GM19351 (cell line): Measurements from ENCODE around the gene THRB.

Experiments
- ATAC-seq: cut with Tn5 transposase; IDR thresholded peaks from one replicate; pipeline ENCODE4 v1.9.1; 2021; ENCODE audit warnings: mild to moderate bottlenecking, moderate library complexity; ENCODE audit not compliant: unreplicated experiment

The THRB gene

GRCh38 chr3:24385012-24385615 is 109.5 kb downstream of the THRB start:
- ATAC-seq, result no peak

DNA sequence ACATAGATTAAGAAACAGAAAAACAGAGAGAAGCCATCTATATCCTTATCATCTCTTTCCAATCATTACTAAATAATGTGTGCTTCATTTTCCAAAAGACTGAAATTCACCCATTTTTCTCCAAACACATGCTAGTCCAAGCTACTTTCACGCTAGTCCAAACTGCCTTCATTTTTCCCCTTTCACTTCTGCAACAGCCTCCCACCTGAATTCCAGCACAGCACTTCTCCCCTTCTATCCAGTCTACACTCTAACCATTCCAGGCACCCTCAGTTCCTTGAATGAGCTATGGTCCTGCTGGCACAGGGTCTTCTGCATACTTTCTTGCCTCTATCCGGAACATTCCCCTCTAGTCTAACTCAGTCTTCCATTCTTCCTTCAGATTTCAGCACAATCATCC is 112.0 kb downstream of the THRB start:
- ATAC-seq, result no peak

GRCh38 chr3:24379936-24380335 is 114.7 kb downstream of the THRB start:
- no peak for ATAC-seq

GRCh38 chr3:24378313-24378712 is 116.3 kb downstream of the THRB start:
- no peak for ATAC-seq

- ATAC-seq, result no peak
These were observed 117.2 kb downstream of the THRB start for GRCh38 chr3:24377218-24377993.

- no peak for ATAC-seq
These were observed 118.7 kb downstream of the THRB start for GRCh38 chr3:24375947-24376384.

DNA sequence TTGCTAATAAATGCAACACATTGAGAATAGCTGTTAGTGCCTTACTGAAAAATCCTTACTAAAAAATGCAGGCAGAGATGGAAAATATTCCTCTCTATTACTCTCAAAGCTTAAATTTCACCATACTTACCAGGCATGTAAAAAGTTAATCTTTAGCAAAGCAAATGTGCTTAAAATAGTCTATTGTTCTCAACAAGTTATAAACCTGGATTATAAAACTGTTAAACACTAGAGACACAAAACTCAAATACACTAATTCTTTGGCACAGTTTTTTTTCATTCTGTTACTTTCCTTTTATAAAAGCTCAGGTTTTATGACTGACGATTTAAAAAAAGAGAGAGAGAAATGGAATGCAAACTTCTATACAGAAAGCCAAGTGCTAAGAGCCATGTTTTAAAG is 119.8 kb downstream of the THRB start:
- no peak for ATAC-seq

DNA sequence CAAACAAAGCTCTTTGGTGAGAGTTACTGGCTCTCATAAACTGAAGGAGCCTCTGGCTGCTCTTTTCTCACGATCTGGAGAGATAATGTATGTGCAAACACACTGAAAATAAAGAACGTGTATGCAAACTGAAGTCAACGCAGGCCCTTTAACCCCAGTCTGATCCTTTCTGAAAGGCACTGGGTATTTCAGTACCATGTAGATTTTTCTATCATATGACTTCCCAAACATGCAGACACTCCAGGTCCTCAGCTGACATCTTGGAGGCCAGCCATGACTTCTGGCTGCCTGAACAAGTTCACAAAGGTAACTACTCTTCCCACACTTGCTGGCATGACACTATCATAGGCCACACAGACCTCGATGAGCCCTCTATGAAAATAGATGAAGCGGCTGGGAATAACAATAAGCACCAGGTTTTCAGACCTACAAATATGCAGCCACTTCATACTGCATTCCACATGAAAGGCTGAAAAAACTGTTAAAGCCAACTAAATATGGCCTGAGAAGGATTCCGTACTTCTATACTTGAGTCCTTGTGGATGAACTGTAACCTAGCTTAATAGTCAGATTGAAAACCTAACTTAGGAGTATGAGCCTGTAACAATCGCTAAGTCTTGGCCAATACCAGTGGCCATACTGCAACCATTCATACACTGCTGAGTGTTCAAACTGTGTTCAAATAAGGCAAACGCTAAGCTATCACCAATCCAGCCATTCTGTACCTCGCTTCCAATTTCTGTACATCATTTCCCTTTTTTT is 121.3 kb downstream of the THRB start:
- ATAC-seq, result no peak

DNA sequence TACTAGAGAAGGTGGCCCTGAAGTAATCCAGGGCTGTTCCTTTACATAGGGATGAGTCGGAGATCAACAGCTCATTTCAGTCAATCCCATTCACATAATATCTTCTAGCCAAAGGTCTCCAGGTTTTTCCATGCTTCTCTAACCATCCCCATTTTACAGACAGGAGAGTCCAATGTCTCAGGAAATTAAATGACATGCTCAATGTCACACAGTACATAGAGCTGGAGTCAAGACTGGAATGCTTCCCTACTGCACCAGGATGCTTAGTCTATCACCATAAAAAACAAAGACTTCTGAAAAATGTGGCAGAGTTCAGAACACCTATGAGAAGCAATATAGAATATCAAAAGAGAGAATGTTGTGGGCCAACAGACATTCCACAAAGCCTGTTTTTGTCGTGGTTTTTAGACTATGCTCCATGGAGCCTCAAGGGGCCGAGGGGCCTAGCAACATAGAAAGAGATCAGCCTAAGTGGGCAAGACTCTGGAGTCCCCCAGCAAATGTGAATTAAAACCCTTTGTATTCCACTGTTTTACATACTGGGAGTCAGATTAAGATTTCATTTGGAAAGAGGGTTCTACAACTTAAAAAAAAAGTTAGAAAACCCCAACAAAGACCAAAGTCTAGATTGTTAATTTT is 122.0 kb downstream of the THRB start:
- ATAC-seq, result no peak

- ATAC-seq, result no peak
These were observed 124.1 kb downstream of the THRB start for GRCh38 chr3:24370352-24371090.

DNA sequence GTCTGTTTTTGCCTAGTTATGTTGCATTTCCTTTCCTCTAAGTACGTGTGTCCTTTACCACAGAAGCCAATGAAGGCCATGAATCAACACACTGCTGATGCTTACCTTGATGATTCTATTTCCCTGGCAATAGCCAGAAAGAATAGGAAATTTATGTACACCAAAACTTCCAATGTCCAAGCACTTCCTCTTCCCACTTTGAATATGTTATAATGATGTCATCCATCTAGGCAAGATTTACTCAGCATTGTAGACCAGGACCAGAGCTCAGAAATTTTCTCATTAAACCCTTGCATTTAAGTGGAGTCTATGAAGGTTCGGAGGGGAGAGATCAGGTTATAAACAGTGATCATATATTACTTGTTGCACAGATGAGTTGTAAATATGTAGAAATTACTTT is 126.0 kb downstream of the THRB start:
- no peak for ATAC-seq

- ATAC-seq, result no peak
These were observed 126.9 kb downstream of the THRB start for GRCh38 chr3:24367664-24368264.

DNA sequence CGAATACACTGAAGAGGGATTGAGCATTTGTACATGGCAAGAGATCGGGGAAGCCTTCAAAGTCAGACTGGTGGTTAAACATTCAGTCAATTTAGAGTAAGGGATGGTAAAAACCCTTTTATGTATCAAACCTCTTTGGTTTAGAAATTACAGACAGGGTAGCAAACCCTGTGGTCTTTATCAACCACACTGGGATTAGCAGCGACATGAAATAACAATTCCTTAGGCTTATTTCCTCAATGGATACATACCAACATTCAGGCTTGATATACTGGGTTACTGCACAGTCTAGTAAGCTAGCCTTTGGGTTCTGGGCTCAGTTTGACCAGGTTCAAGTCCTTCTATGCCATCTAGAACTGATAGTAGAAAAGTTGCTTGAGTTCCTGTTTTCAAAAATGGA is 127.4 kb downstream of the THRB start:
- ATAC-seq, result no peak

DNA sequence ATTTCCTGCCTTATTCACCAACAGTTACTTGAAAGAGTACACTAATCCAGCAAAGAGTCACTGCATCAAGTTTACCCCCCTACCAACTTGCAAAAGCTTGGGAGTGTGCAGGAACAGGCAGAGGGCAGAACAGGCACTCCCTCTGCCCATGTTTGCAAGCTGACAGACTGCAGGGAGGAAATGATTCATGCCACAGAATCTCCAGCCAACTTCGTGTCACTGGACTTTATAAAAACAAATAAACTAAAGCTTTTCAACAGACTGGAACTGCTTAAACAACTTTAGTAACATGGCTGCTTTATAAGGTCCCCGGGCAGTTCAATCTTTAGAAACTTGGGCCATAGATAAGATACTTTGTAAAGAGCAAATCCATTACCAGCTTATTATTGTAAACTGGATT is 129.5 kb downstream of the THRB start:
- no peak for ATAC-seq

DNA sequence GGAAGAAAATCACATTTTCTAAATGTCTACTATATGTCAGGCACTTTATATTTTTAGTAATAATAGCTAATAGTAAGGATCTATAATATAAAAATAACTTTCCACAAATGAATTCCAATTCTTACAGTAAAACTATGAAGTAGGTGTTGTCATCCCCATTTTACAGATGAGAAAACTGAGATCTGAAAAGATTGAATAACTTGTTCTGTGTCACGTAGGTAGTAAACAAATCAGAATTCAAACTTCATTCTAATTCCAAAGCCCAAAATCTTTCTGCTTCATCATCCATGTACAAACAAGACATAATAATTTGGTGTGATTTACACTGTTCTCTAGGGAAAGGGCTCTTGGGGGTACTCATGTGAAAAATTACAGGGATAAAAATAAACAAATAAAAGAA is 130.3 kb downstream of the THRB start:
- no peak for ATAC-seq

GRCh38 chr3:24363242-24363641 is 131.4 kb downstream of the THRB start:
- no peak for ATAC-seq

DNA sequence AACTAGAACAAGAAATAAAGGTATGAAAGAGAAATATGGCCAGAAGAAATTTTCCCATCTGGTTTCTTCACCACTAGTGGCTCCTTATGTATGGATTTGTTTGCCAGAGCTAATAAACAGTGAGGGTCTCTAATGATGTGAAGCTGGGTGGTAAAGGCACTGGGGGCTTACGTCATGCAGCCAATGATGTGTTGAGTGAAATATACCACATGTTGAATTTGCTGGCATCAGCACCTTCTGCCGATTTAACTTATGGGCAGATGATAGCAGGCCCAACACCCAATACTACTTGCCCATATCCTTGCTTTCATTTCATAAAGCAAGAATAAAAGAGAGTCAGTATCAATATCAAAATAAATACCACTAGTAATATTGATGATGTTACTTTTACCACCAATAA is 133.0 kb downstream of the THRB start:
- ATAC-seq, result no peak

DNA sequence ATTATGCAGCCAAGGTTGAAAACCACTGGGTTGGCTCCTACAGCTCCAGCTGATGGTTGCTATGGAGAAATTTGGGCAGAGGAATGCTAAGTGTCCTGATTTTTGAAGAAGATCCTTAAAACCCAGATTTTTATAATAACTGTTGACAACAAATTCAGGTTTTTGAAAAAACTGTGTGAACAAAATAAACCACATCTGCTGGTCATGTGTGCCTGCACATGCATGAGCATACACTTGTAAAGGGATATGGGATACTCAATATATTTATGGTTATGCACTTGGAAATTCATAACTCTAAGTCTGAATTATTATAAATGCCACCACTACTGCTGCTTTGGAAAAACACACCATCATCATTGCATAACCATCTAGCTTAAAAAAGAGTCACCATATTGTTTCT is 133.7 kb downstream of the THRB start:
- ATAC-seq, result no peak

- ATAC-seq, result no peak
These were observed 134.8 kb downstream of the THRB start for GRCh38 chr3:24359645-24360462.

DNA sequence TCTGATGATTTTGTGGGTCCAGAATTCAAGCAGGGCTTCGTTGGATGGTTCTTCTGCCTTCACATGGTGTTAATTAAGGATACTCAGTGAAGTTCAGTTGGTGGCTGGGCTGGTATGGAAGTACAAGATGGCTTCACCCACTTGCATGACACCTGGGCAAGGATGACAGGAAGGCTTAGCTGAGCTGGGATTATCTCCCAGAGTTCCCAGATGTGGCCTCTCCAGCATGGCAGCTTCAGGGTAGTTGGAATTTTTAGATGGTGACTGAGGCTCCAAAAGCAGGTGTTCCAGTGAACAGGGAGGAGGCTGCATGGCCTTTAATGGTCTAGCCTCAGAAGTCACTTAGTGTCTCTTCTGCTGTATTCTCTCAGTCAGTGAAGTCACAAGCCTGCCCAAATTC is 135.5 kb downstream of the THRB start:
- ATAC-seq, result no peak
